Suprapubic skin (tissue), 4 donors: ENCODE measurements around the gene CLDN19. TPM values are rescaled to one million over a fixed set of nuclear protein-coding genes. Genes with fewer than 3 reads are reported as not detected.
A peak's percentile ranks its signal among the peaks of the same experiment; 100 is the strongest.

ENCODE experiments used
- DNase-seq, 2 donors: peaks; one replicate each; pipeline ENCODE4 v3.0.0-alpha.2; 2019; ENCODE audit warnings: low spot score in 2 of 2
- H3K27ac ChIP-seq: fragments of 200-600 bp; sonication (generic); one replicate; pipeline ENCODE4 v1.5.1; 2019
- H3K27me3 ChIP-seq: fragments of 200-600 bp; sonication (generic); one replicate; pipeline ENCODE4 v1.5.1; 2019
- H3K36me3 ChIP-seq: fragments of 200-600 bp; sonication (generic); one replicate; pipeline ENCODE4 v1.5.1; 2019
- H3K4me1 ChIP-seq: fragments of 200-600 bp; sonication (generic); one replicate; pipeline ENCODE4 v1.5.1; 2019
- H3K4me3 ChIP-seq: fragments of 200-600 bp; sonication (generic); one replicate; pipeline ENCODE4 v1.5.1; 2019; ENCODE audit warnings: mild to moderate bottlenecking
- H3K9me3 ChIP-seq: fragments of 200-600 bp; sonication (generic); one replicate; pipeline ENCODE4 v1.5.1; 2019
- EP300 ChIP-seq: sonication (generic); formaldehyde crosslinking; IDR thresholded peaks from one replicate; pipeline ENCODE4 v1.6.1; 2017; ENCODE audit warnings: antibody characterized with exemption
- POLR2A ChIP-seq, 2 donors: fragments of 450-650 bp; IDR thresholded peaks; one replicate each; pipeline ENCODE4 v1.6.1; 2017; ENCODE audit warnings: antibody characterized with exemption in 2 of 2, mild to moderate bottlenecking in 2 of 2, moderate library complexity in 2 of 2
- POLR2AphosphoS5 ChIP-seq, 3 donors: sonication (generic); formaldehyde crosslinking; IDR thresholded peaks; one replicate each; pipeline ENCODE4 v1.6.1; 2017; ENCODE audit warnings: antibody characterized with exemption in 3 of 3
- WGBS: methylation state at CpG from one replicate; pipeline ENCODE4 v1.1.5; 2018; 5-methylcytosine and 5-hydroxymethylcytosine counted together
- total RNA-seq, 4 donors: library from RNA; depleted of rRNA; stranded (reverse); fragments of >200 nt; gene quantifications; one replicate each; pipeline ENCODE4 v1.1.0, GENCODE V29; 2016
- TF ChIP-seq, protein P1 (sequence below), 2 donors: fragments of 200-600 bp in 1 of 2; fragments of 450-650 bp in 1 of 2; sonication (generic) in 1 of 2; IDR thresholded peaks; one replicate each; pipeline ENCODE4 v1.5.1; 2016 to 2019; ENCODE audit warnings: antibody characterized with exemption in 2 of 2, mild to moderate bottlenecking in 1 of 2, moderate library complexity in 1 of 2

Gene CLDN19
- total RNA-seq, 4 donors from 2014 or later: 0.38 to 0.98 (median 0.44) TPM; not detected in 1

DNA sequence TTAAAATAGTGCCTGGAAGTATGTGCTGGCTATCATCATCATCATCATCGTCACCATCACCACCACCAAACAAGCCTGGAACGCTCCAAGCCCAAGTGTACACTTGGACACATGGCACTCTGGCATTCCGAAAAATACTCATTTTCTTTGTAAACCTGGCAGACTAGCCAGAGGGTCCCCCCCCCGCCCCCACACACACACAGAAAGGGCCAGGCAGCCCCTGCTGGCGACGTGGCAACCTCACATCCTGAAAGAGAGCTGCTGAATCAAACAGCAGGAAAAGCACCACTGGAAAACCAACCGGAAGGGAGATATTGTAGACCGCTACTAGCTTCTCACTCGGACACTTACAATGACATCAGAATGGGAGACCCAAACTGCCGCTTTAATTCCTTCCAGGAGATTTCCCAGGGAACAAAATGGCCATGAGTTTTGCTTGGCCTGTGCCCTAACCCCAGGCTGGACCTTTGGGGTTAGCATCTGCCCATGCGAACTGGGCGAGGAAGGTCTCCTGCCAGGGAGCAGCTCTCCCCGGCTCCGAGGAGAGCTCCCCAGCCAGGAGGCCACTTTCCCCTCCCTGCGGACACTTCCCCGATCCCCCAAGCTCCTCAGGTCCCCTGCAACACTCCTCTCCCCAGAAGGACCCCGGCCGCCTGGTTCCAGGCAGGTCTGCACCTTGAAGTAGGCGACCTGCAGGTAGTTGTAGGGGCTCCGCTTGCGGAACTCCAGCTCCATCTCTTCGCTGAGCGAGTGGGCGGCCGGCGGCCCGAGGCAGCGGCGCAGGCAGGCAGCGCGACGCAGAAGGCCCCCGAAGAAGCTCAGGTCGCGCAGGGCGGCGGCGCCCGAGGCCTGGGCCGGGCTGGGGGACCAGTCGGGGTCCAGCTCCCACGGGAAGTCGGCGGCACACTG, 26.1 kb upstream of the CLDN19 start:
- Histone ChIP-seq H3K4me3 (peak overlapping the region; percentile 89), H3K36me3 (no peaks in the 10 kb centered on the region), H3K4me1 (peaks cover 56% of the 10 kb centered on the region), H3K27ac (peak overlapping the region; percentile 88), H3K9me3 (no peaks in the 10 kb centered on the region), H3K27me3 (no peaks in the 10 kb centered on the region)
- 2% methylated on average over 9 of the region's 44 CpGs for WGBS
- no peak for TF ChIP-seq POLR2A (IDR thresholded peaks at IDR 0.05)
- TF ChIP-seq, protein P1, sequence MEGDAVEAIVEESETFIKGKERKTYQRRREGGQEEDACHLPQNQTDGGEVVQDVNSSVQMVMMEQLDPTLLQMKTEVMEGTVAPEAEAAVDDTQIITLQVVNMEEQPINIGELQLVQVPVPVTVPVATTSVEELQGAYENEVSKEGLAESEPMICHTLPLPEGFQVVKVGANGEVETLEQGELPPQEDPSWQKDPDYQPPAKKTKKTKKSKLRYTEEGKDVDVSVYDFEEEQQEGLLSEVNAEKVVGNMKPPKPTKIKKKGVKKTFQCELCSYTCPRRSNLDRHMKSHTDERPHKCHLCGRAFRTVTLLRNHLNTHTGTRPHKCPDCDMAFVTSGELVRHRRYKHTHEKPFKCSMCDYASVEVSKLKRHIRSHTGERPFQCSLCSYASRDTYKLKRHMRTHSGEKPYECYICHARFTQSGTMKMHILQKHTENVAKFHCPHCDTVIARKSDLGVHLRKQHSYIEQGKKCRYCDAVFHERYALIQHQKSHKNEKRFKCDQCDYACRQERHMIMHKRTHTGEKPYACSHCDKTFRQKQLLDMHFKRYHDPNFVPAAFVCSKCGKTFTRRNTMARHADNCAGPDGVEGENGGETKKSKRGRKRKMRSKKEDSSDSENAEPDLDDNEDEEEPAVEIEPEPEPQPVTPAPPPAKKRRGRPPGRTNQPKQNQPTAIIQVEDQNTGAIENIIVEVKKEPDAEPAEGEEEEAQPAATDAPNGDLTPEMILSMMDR (IDR thresholded peaks at IDR 0.05): peak; percentile 41 to 43
- DNase-seq: peak in 1 of 2 donors; percentile 69

DNA sequence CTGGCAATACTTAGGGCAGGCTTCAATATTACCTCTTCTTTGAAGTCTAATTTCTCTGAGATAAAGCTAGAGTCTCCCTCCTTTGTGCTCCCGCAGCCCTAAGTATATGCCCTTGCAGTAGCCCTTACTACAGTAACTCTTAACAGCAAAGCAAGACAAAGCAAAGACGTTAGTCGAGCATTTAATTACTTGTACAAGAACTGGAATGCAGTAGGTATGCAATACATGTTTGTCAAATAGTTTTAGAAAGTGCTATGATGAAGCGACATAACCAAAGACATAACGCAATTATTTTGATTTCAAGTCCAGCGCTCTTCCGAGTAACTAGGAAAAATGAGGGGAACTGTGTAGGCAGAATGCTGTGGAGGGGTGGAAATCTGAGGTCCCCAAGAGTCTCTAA, 25.2 kb upstream of the CLDN19 start:
- WGBS: 14% methylated on average over 7 of the region's 7 CpGs
- H3K27me3 ChIP-seq: no peaks in the 10 kb centered on the region
- peak overlapping the region; percentile 89 for H3K4me3 ChIP-seq
- no peak overlapping the region for H3K27ac ChIP-seq
- H3K4me1 ChIP-seq: peaks cover 56% of the 10 kb centered on the region
- H3K9me3 ChIP-seq: no peaks in the 10 kb centered on the region
- TF ChIP-seq POLR2AphosphoS5 (IDR thresholded peaks at IDR 0.05) (no peak), POLR2A (IDR thresholded peaks at IDR 0.05) (no peak), EP300 (no peak)
- TF ChIP-seq, protein P1 (IDR thresholded peaks at IDR 0.05): no peak
- peaks cover 2% of the 10 kb centered on the region for H3K36me3 ChIP-seq
- DNase-seq: peak in 1 of 2 donors; percentile 8

DNA sequence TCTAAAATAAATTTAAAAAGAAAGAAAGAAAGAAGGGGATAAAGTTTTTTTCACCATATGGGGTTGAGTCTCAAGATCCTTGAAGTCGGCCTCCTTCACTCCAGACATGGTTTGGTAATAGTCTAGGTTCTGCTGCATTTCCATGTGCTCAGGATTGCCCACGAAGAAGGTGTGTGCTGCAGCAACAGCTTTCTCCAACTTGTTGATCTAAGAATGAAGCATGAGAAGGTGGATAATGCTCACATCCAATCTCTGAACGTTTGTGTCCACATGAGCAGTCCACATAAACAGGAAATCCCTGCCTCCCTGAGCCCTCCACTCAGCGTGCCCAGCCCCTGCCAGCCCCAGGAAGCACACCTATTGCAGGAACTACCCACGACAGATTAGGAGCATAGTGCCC, 22.2 kb upstream of the CLDN19 start:
- peak in 1 of 2 donors; percentile 30 for DNase-seq
- Histone ChIP-seq H3K27me3 (no peaks in the 10 kb centered on the region), H3K36me3 (peaks cover 23% of the 10 kb centered on the region), H3K27ac (no peak overlapping the region), H3K4me1 (peaks cover 29% of the 10 kb centered on the region), H3K9me3 (no peaks in the 10 kb centered on the region), H3K4me3 (no peak overlapping the region)
- 64% methylated on average over 5 of the region's 5 CpGs for WGBS
- TF ChIP-seq, protein P1 (IDR thresholded peaks at IDR 0.05): no peak
- no peak for TF ChIP-seq EP300
- no peak for TF ChIP-seq POLR2A (IDR thresholded peaks at IDR 0.05)
- TF ChIP-seq POLR2AphosphoS5 (IDR thresholded peaks at IDR 0.05): no peak

DNA sequence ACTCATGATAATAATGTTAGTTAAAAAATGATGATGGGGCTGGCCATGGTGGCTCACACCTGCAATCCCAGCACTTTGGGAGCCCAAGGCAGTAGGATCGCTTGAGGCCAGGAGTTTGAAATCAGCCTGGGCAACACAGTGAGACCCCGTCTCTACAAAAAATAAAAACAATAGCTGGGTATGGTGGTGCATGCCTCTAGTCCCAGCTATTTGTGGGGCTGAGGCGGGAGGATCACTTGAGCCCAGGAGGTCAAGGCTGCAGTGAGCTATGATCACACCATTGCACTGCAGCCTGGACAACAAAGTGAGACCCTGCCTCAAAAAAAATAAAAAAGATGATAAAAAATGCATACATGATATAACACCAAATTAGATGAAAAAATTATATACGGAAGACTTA, 21.5 kb upstream of the CLDN19 start:
- no peaks in the 10 kb centered on the region for H3K9me3 ChIP-seq
- peaks cover 29% of the 10 kb centered on the region for H3K4me1 ChIP-seq
- no peak overlapping the region for H3K27ac ChIP-seq
- H3K27me3 ChIP-seq: no peaks in the 10 kb centered on the region
- DNase-seq: peak in 1 of 2 donors; percentile 10
- 92% methylated on average over 4 of the region's 4 CpGs for WGBS
- no peak overlapping the region for H3K4me3 ChIP-seq
- TF ChIP-seq, protein P1 (IDR thresholded peaks at IDR 0.05): no peak
- TF ChIP-seq EP300 (no peak), POLR2AphosphoS5 (IDR thresholded peaks at IDR 0.05) (no peak), POLR2A (IDR thresholded peaks at IDR 0.05) (no peak)
- H3K36me3 ChIP-seq: peaks cover 26% of the 10 kb centered on the region

DNA sequence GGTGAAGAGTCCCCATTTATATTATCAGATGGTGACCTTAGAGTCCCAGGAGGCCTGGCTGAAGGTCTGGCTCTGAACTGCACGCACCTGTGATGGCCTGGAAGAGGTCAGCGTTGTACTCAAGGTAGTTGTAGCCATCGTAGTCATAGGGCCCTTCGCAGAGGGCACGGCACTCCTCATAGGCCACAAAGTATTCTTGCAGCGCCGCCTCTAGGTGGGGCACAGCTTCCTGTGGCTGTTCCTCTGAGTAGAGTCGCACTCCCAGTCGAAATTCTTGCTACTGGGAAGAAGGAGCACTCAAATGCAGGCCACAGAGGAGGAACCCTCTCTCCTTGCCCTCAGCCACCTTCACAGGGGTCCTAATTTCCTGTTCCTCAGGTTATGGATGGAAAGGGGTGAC, 19.1 kb upstream of the CLDN19 start:
- WGBS: 75% methylated on average over 9 of the region's 9 CpGs

More for the DNA sequence above, 19.1 kb upstream of the CLDN19 start:
- TF ChIP-seq EP300: no peak
- TF ChIP-seq, protein P1 (IDR thresholded peaks at IDR 0.05): no peak
- TF ChIP-seq POLR2AphosphoS5 (IDR thresholded peaks at IDR 0.05): no peak
- TF ChIP-seq POLR2A (IDR thresholded peaks at IDR 0.05): no peak
- DNase-seq: peak in 1 of 2 donors; percentile 40
- H3K36me3 ChIP-seq: peaks cover 49% of the 10 kb centered on the region
- no peaks in the 10 kb centered on the region for H3K27me3 ChIP-seq
- no peaks in the 10 kb centered on the region for H3K9me3 ChIP-seq
- H3K4me1 ChIP-seq: peaks cover 9% of the 10 kb centered on the region
- H3K4me3 ChIP-seq: no peak overlapping the region
- H3K27ac ChIP-seq: no peak overlapping the region
